Measurements from ENCODE around the gene BCOR. TPM values are rescaled to one million over a fixed set of nuclear protein-coding genes. Genes with fewer than 3 reads are reported as not detected.

The BCOR gene
- total RNA-seq, 1 experiment from 2014 or later = 58.8 TPM

DNA sequence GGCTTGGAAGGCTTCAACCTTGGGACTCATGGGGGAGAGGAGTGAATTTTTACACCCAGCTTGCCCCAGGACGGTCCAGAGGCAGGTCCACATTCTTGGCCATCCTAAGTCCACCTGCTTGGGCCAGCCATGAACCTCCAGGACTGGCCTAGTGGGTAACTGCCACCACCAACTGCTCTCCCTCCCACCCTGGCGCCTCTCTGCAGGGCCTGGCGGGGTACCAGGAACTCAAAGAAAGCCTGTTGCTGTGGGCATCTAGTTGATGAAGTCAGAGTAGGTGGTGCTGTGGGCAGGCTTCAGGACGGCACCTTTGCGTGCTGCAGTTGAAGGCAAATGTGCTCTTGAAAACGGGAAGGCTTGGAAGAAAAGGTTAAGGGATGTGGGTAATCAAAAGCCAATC is 12.0 kb downstream of the BCOR start:
- Histone ChIP-seq H3K9me3 (ENCODE audit: low read depth, low read length, poor library complexity, severe bottlenecking) (no peaks in the 10 kb centered on the region), H3K4me3 (ENCODE audit: low read depth, low read length, poor library complexity, severe bottlenecking) (no peak overlapping the region), H3K27me3 (replicated peaks; ENCODE audit: insufficient read depth, low read depth, low read length, poor library complexity) (no peaks in the 10 kb centered on the region), H3K27ac (ENCODE audit: low read depth, low read length, poor library complexity, severe bottlenecking) (no peak overlapping the region), H3K36me3 (ENCODE audit: insufficient read depth, low read length, poor library complexity, severe bottlenecking) (no peaks in the 10 kb centered on the region), H3K4me1 (ENCODE audit: insufficient read depth, low read length, poor library complexity, severe bottlenecking) (peaks cover 72% of the 10 kb centered on the region)
- TF ChIP-seq EZH2 (IDR thresholded peaks at IDR 0.05; ENCODE audit: borderline replicate concordance, low read depth, low read length, poor library complexity, severe bottlenecking) = no peak
- no peak for TF ChIP-seq CTCF (conservative IDR thresholded peaks at IDR 0.05; ENCODE audit: low read depth, low read length)
- intact Hi-C loops (cut with micrococcal nuclease; ENCODE audit: unreplicated experiment) = no loop called here
- DNase-seq (ENCODE audit: low spot score) = no peak
- ChIA-PET CTCF (no interaction called here), POLR2A (ENCODE audit: low non-redundant PET) (no interaction called here)
- no TSS peak for BruUV-seq (replicated peaks)

- ChIA-PET CTCF (interaction anchor here (0.7 kb wide), 1 partner anchor 24 kb away, joined by 6 read pairs; no protein-coding TSS in a partner anchor), POLR2A (ENCODE audit: low non-redundant PET) (interaction anchor here (0.6 kb wide), 1 partner anchor 265 kb away, joined by 5 read pairs; no protein-coding TSS in a partner anchor)
- peak; percentile 49 for DNase-seq (ENCODE audit: low spot score)
- Histone ChIP-seq H3K4me1 (ENCODE audit: insufficient read depth, low read length, poor library complexity, severe bottlenecking) (peaks cover 70% of the 10 kb centered on the region), H3K27ac (ENCODE audit: low read depth, low read length, poor library complexity, severe bottlenecking) (no peak overlapping the region), H3K4me3 (ENCODE audit: low read depth, low read length, poor library complexity, severe bottlenecking) (no peak overlapping the region), H3K27me3 (replicated peaks; ENCODE audit: insufficient read depth, low read depth, low read length, poor library complexity) (no peaks in the 10 kb centered on the region), H3K9me3 (ENCODE audit: low read depth, low read length, poor library complexity, severe bottlenecking) (no peaks in the 10 kb centered on the region), H3K36me3 (ENCODE audit: insufficient read depth, low read length, poor library complexity, severe bottlenecking) (no peaks in the 10 kb centered on the region)
- TF ChIP-seq CTCF (conservative IDR thresholded peaks at IDR 0.05; ENCODE audit: low read depth, low read length) (no peak), EZH2 (IDR thresholded peaks at IDR 0.05; ENCODE audit: borderline replicate concordance, low read depth, low read length, poor library complexity, severe bottlenecking) (no peak)
- intact Hi-C loops (cut with micrococcal nuclease; ENCODE audit: unreplicated experiment) = no loop called here
- no TSS peak for BruUV-seq (replicated peaks)
Observed at GRCh38 chrX:40085102-40085551, 12.6 kb downstream of the BCOR start.

DNA sequence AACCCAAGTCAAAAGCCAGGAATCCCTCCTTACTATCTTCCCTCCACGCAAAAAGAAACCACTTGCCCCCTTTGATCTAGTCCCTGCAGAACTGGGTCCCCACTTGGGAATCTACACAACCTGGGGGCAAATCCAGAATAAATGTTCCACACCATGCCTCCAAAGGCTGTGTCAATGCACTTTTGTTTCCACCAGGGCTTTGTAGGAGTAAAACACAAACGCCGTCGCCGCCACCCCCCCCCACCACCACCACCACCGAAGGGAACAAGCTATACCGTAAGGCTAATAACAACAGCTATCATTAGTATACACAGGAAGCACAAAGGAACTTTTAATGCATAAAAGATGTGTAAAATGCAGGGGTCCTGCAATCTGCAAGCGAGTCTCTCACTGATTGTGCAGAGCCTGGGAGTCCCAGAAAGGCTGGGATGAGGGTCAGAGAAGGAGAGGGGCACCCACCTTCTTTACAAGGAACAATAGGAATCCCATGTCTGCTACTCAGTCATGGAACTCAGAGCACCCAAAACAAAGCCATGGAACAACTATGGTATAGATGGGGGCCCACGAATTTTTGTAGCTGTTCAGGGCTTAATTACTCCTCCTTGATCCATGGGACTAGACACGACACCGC is 13.2 kb downstream of the BCOR start:
- Histone ChIP-seq H3K27ac (ENCODE audit: low read depth, low read length, poor library complexity, severe bottlenecking) (peak overlapping the region; percentile 37), H3K4me3 (ENCODE audit: low read depth, low read length, poor library complexity, severe bottlenecking) (peak overlapping the region; percentile 41), H3K36me3 (ENCODE audit: insufficient read depth, low read length, poor library complexity, severe bottlenecking) (no peaks in the 10 kb centered on the region), H3K9me3 (ENCODE audit: low read depth, low read length, poor library complexity, severe bottlenecking) (no peaks in the 10 kb centered on the region), H3K4me1 (ENCODE audit: insufficient read depth, low read length, poor library complexity, severe bottlenecking) (peaks cover 69% of the 10 kb centered on the region), H3K27me3 (replicated peaks; ENCODE audit: insufficient read depth, low read depth, low read length, poor library complexity) (no peaks in the 10 kb centered on the region)
- DNase-seq (ENCODE audit: low spot score) = no peak
- intact Hi-C loops (cut with micrococcal nuclease; ENCODE audit: unreplicated experiment) = no loop called here
- TF ChIP-seq CTCF (conservative IDR thresholded peaks at IDR 0.05; ENCODE audit: low read depth, low read length) (no peak), EZH2 (IDR thresholded peaks at IDR 0.05; ENCODE audit: borderline replicate concordance, low read depth, low read length, poor library complexity, severe bottlenecking) (no peak)
- ChIA-PET CTCF (interaction anchor here (0.7 kb wide), 1 partner anchor 25 kb away, joined by 6 read pairs; no protein-coding TSS in a partner anchor), POLR2A (ENCODE audit: low non-redundant PET) (interaction anchor here (0.6 kb wide), 1 partner anchor 265 kb away, joined by 5 read pairs; no protein-coding TSS in a partner anchor)
- no TSS peak for BruUV-seq (replicated peaks)
